HepG2 (cell line): ENCODE data around the gene TBC1D16. TPM values are rescaled to one million over a fixed set of nuclear protein-coding genes. Genes with fewer than 3 reads are reported as not detected.

Experiments
- CENPT ChIP-seq: sonication (generic); formaldehyde crosslinking; IDR thresholded peaks from 2 replicates; pipeline ENCODE4 v1.8.0; 2022; ENCODE audit warnings: low read depth, mild to moderate bottlenecking, moderate library complexity, missing genetic modification reagents
- ETV6 ChIP-seq: sonication (generic); formaldehyde crosslinking; conservative IDR thresholded peaks from 2 replicates; pipeline ENCODE4 v1.4.0; 2020; ENCODE audit warnings: missing genetic modification reagents
- KAT2B ChIP-seq: fragments of 150-350 bp; IDR thresholded peaks from 2 replicates; pipeline ENCODE4 v1.6.1; 2014; ENCODE audit warnings: low read depth, low read length, borderline replicate concordance
- MED1 ChIP-seq: sonication (generic); formaldehyde crosslinking; IDR thresholded peaks from 2 replicates; pipeline ENCODE4 v1.4.0; 2020; ENCODE audit warnings: missing genetic modification reagents
- MEF2D ChIP-seq: sonication (generic); formaldehyde crosslinking; IDR thresholded peaks from 2 replicates; pipeline ENCODE4 v1.5.1; 2020; ENCODE audit warnings: mild to moderate bottlenecking, missing genetic modification reagents
- NCOA2 ChIP-seq: sonication (generic); formaldehyde crosslinking; IDR thresholded peaks from 2 replicates; pipeline ENCODE4 v1.8.0; 2022; ENCODE audit warnings: inconsistent platforms
- NFRKB ChIP-seq: fragments of 450-650 bp; IDR thresholded peaks from 2 replicates; pipeline ENCODE4 v1.6.1; 2017
- REST ChIP-seq, 2 experiments: IDR thresholded peaks; 2 replicates each; pipeline ENCODE4 v1.6.1; 2011 to 2012; ENCODE audit warnings: low read length in 2 of 2, borderline replicate concordance in 1 of 2, low read depth in 1 of 2, mild to moderate bottlenecking in 1 of 2, moderate library complexity in 1 of 2
- SMAD9 ChIP-seq: sonication (generic); formaldehyde crosslinking; IDR thresholded peaks from 2 replicates; pipeline ENCODE4 v1.5.1; 2020; ENCODE audit warnings: mild to moderate bottlenecking, missing genetic modification reagents
- SMC3 ChIP-seq: IDR thresholded peaks from 2 replicates; pipeline ENCODE4 v1.6.1; 2011; ENCODE audit warnings: low read length, improper control_type of control experiment
- TERF1 ChIP-seq: sonication (generic); formaldehyde crosslinking; IDR thresholded peaks from 2 replicates; pipeline ENCODE4 v1.8.0; 2022; ENCODE audit warnings: mild to moderate bottlenecking, missing genetic modification reagents, moderate library complexity
- XRCC5 ChIP-seq: fragments of 200-400 bp; formaldehyde crosslinking; optimal IDR thresholded peaks from 2 replicates; pipeline ENCODE3; 2017; ENCODE audit warnings: mild to moderate bottlenecking, low read length
- ZBTB21 ChIP-seq: sonication (generic); formaldehyde crosslinking; IDR thresholded peaks from 2 replicates; pipeline ENCODE4 v1.4.0; 2020; ENCODE audit warnings: missing genetic modification reagents
- ZFP36L2 ChIP-seq: sonication (generic); formaldehyde crosslinking; IDR thresholded peaks from 2 replicates; pipeline ENCODE4 v1.4.0; 2020; ENCODE audit warnings: missing genetic modification reagents
- ZNF274 ChIP-seq: sonication (generic); formaldehyde crosslinking; IDR thresholded peaks from 2 replicates; pipeline ENCODE4 v1.5.1; 2020; ENCODE audit warnings: mild to moderate bottlenecking, missing genetic modification reagents
- ZNF768 ChIP-seq: sonication (generic); formaldehyde crosslinking; IDR thresholded peaks from 2 replicates; pipeline ENCODE4 v1.4.0; 2020; ENCODE audit warnings: missing genetic modification reagents
- ZSCAN30 ChIP-seq: sonication (generic); formaldehyde crosslinking; IDR thresholded peaks from 2 replicates; pipeline ENCODE4 v1.5.0; 2020; ENCODE audit warnings: mild to moderate bottlenecking, missing genetic modification reagents
- ZSCAN9 ChIP-seq: IDR thresholded peaks from 2 replicates; pipeline ENCODE4 v1.6.1; 2016; ENCODE audit warnings: borderline replicate concordance
- polyA plus RNA-seq, 8 experiments: library from polyadenylated mRNA; depleted of rRNA in 3 of 8; stranded (reverse) in 7 of 8; unstranded in 1 of 8; fragments of >200 nt; fragmentation: Illumina TruSeq in 4 of 8; extraction: Trizol in 4 of 8; gene quantifications; 2 replicates each; pipeline versions ENCODE4 v1.2.1 to v1.2.3, GENCODE V29; 2011 to 2016; ENCODE audit warnings: low read depth in 4 of 8, missing spikeins in 1 of 8, mixed read lengths in 1 of 8; ENCODE audit not compliant: insufficient read depth in 1 of 8
- total RNA-seq, 5 experiments: library from RNA; depleted of rRNA; stranded (reverse); fragments of >200 nt; fragmentation: Illumina TruSeq; extraction: Trizol; gene quantifications; 2 replicates each; pipeline ENCODE4 v1.2.3, GENCODE V29; 2016; ENCODE audit warnings: low read depth in 1 of 5
- TF ChIP-seq, protein P1 (sequence below): sonication (generic); formaldehyde crosslinking; IDR thresholded peaks from 2 replicates; pipeline ENCODE4 v1.5.1; 2020; ENCODE audit warnings: missing genetic modification reagents, mild to moderate bottlenecking, borderline replicate concordance
- TF ChIP-seq, protein P2 (sequence below): sonication (generic); formaldehyde crosslinking; IDR thresholded peaks from 2 replicates; pipeline ENCODE4 v1.4.0; 2020; ENCODE audit warnings: mild to moderate bottlenecking, low read depth, missing genetic modification reagents
- TF ChIP-seq, protein P3 (sequence below): sonication (generic); formaldehyde crosslinking; IDR thresholded peaks from 2 replicates; pipeline ENCODE4 v1.4.0; 2020; ENCODE audit warnings: low read depth, mild to moderate bottlenecking, missing genetic modification reagents

Gene TBC1D16
- total and polyA plus RNA-seq, 2 of the 13 experiments (the other 11 are each of a cell fraction or from before 2014, with no cell fraction given): 14.9 to 24.9 TPM

GRCh38 chr17:79993390-79994227 lies 42.1 kb downstream of the TBC1D16 start (continued):
- TF ChIP-seq, protein P1, sequence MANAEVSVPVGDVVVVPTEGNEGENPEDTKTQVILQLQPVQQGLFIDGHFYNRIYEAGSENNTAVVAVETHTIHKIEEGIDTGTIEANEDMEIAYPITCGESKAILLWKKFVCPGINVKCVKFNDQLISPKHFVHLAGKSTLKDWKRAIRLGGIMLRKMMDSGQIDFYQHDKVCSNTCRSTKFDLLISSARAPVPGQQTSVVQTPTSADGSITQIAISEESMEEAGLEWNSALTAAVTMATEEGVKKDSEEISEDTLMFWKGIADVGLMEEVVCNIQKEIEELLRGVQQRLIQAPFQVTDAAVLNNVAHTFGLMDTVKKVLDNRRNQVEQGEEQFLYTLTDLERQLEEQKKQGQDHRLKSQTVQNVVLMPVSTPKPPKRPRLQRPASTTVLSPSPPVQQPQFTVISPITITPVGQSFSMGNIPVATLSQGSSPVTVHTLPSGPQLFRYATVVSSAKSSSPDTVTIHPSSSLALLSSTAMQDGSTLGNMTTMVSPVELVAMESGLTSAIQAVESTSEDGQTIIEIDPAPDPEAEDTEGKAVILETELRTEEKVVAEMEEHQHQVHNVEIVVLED (CRISPR knock-in tag): peak; percentile 83
- TF ChIP-seq TERF1 (CRISPR knock-in tag): no peak
- peak; percentile 76 for TF ChIP-seq ZNF768 (CRISPR knock-in tag)
- 0 out of 2 replicates have a peak, but pooled peaks have one; percentile 57 for TF ChIP-seq CENPT (CRISPR knock-in tag)
- TF ChIP-seq NCOA2: peak; percentile 99
- no peak for TF ChIP-seq ZSCAN30 (CRISPR knock-in tag)
- TF ChIP-seq ZBTB21 (CRISPR knock-in tag): peak; percentile 95
- peak; percentile 79 for TF ChIP-seq ETV6 (CRISPR knock-in tag)
- TF ChIP-seq SMC3: peak; percentile 29; the same call in 1 of the 2 replicates
- TF ChIP-seq REST (IDR thresholded peaks at IDR 0.05; ENCODE audit: borderline replicate concordance in 1 of 2, low read depth in 1 of 2, low read length in 2 of 2): no peak
- TF ChIP-seq ZSCAN9 (CRISPR knock-in tag): peak; percentile 98
- TF ChIP-seq NFRKB: no peak
- TF ChIP-seq MED1 (CRISPR knock-in tag): peak; percentile 100
- TF ChIP-seq MEF2D (CRISPR knock-in tag): peak; percentile 98
- no peak for TF ChIP-seq KAT2B
- TF ChIP-seq, protein P2, sequence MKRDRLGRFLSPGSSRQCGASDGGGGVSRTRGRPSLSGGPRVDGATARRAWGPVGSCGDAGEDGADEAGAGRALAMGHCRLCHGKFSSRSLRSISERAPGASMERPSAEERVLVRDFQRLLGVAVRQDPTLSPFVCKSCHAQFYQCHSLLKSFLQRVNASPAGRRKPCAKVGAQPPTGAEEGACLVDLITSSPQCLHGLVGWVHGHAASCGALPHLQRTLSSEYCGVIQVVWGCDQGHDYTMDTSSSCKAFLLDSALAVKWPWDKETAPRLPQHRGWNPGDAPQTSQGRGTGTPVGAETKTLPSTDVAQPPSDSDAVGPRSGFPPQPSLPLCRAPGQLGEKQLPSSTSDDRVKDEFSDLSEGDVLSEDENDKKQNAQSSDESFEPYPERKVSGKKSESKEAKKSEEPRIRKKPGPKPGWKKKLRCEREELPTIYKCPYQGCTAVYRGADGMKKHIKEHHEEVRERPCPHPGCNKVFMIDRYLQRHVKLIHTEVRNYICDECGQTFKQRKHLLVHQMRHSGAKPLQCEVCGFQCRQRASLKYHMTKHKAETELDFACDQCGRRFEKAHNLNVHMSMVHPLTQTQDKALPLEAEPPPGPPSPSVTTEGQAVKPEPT (CRISPR knock-in tag): no peak; the same call in none of the 2 replicates
- peak; percentile 83 for TF ChIP-seq XRCC5
- TF ChIP-seq ZFP36L2: no peak; the same call in 1 of the 2 replicates
- TF ChIP-seq SMAD9 (CRISPR knock-in tag): no peak
- TF ChIP-seq, protein P3, sequence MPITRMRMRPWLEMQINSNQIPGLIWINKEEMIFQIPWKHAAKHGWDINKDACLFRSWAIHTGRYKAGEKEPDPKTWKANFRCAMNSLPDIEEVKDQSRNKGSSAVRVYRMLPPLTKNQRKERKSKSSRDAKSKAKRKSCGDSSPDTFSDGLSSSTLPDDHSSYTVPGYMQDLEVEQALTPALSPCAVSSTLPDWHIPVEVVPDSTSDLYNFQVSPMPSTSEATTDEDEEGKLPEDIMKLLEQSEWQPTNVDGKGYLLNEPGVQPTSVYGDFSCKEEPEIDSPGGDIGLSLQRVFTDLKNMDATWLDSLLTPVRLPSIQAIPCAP (CRISPR knock-in tag): peak; percentile 85; the same call in 1 of the 2 replicates
- peak; percentile 20 for TF ChIP-seq ZNF274 (CRISPR knock-in tag)
